Measurements from ENCODE around the gene SRI. TPM values are rescaled to one million over a fixed set of nuclear protein-coding genes. Genes with fewer than 3 reads are reported as not detected.

SRI gene
- total RNA-seq, 1 donor from 2014 or later: 158 TPM

DNA sequence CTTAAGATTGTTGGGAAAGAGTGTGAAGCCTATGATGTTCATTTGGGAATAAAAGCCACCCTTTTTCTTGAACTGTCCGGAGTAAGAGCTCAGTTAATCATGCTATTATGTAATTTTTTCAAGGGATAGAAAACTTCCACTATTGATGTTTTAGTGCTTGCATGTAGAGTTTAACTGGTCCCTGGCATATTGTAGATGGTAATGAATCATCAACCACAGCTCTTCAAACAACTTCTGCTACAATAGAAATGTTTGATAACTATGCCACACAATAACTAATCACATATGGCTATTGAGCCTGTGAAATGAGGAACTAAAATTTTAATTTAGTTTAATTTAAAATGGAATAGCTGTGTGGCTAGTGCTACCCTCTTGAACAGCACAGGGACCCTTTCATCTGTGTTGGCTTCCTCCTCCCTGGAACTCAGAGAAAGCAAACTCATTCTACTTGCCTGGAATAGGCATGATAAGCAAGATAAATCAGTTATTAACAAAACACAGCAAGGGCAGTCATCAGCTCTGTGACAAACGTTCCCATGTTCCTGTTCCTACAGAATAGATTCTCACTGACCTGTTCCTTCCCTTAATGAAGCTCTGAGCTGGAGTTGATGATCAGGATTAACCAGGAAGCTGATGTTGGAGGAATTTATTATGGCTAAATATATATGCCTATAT is 4.9 kb upstream of the SRI start:
- no peak for DNase-seq (ENCODE audit: low spot score)

GRCh38 chr7:88223265-88223664 is 3.4 kb upstream of the SRI start:
- no peak for DNase-seq (ENCODE audit: low spot score)

DNA sequence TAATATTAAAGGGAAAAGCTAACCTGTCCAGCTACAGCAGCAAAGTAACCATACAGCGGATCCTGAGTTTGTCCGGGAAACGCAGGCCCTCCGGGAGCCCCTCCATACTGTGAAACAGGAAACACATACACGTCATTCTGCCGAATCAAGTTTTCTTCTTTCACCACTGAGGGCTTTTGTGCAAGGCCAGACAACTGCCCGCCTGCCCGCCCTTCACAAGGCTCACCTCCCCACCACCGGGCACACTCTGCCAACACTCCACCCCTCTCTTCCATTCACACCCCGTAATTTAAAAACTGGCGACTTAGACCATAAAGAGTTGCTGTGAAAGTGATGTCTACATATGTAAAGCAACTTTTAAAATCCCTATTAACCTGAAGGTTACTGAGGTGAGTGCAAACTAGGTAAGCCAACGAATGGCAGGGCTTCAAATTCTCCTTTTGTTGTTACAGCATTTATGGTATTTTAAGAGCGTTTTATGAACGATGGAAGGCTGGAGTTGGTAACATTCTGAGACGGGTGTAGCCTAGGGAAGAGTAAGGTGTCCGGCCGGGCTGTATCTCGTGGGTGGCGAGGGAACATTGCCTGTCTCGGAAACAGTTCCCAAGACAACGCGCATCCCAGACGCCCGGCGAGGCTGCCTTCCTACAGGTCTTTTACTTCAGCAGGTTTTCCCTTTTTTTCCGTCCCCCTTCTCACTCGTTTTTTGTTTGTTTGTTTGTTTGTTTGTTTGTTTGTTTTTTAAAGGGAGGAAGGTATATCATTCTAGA is 817 bp downstream of the SRI start:
- peak; percentile 50 for DNase-seq (ENCODE audit: low spot score)

DNA sequence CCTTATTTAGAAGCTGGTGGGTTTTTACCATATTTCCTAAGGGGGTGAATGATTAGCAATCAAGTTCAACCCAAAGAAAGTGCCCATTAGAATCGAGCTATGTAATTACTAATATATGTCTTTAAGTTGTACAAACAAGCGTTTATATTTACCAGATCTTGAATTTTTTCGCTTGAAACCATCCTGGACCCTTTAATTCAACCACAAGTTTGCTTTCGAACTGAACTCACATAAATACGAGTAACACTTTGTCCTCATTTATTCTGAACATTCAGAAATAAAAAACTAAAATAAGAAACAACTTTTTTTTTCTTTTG is 1.5 kb downstream of the SRI start:
- no peak for DNase-seq (ENCODE audit: low spot score)

DNA sequence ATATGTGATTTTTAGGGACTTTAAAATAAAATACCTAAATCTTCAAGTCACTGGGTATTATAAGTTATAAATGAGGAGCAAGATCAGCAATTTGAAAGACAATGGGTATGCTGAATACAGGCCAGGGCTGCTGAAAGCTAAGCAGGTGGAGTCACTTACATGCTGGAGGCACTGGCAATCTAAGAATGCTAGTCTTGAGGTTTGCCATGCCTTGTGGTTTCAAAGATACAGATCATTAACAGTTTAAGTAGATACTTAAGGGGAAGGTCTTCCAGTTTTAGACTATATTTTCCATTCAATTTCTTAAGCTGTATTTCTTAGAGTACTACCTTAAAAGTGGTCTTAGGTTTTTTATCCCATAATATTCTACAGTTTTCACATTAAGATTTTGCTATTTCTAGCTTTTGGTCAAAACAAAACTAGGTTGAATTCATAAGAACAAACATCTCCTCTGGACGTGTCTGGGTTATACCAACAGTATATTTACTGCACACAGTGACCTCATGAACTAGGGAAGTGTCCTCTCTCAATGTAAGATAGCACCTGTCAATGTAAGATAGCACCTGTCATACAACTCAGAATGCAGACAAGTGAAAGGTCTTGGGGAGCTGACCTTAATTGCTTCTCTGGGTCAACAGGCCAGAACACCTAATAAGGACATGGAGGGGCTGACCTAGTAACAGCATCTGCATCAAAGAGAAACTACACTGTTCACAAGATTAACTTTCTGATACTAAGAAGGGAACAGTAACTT is 2.0 kb downstream of the SRI start:
- DNase-seq (ENCODE audit: low spot score): no peak

- no peak for DNase-seq (ENCODE audit: low spot score)
These were observed 3.6 kb downstream of the SRI start for GRCh38 chr7:88216276-88216675.

DNA sequence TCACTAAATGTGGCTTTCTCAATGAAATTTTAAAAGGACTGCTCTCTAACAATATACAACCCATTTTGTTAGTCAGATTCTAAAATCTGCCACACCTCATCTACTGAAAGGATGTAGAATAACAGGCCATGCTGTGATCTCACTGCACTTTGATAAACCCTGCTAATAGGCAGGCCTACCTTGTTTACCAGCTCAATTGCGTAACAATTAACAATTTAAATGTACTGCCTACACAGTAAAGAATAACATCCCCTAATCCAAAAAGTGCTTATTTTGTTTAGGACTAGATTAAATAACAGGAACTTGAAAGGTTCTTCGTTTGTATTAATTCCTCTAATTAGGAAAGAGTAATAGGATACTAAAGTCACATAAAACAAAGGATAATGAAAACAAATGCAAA is 4.5 kb downstream of the SRI start:
- no peak for DNase-seq (ENCODE audit: low spot score)

- DNase-seq (ENCODE audit: low spot score): no peak
These were observed 5.4 kb downstream of the SRI start for GRCh38 chr7:88214456-88214855.

GRCh38 chr7:88212918-88213317 is 6.9 kb downstream of the SRI start:
- no peak for DNase-seq (ENCODE audit: low spot score)

GRCh38 chr7:88208521-88208920 is 11.3 kb downstream of the SRI start:
- no peak for DNase-seq (ENCODE audit: low spot score)

GRCh38 chr7:88206254-88206653 is 13.6 kb downstream of the SRI start:
- no peak for DNase-seq (ENCODE audit: low spot score)

DNA sequence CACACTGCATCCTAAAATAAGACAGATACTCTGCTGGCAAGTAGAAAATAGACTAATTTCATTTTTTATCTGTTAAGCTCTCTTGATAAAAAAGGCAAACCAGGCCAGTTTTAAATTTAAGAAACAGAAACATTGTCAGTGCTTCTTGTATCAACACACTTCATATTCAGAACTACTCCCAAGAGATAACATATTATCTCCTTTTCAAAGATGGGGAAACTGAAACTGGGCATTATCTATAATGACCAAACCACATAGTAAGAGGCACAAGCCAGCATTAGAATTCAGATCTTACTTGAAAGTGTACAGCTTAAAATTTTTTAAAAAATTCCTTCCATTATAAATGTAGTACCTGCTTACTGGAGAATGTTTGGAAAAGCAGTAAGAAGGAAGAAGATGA is 14.7 kb downstream of the SRI start:
- DNase-seq (ENCODE audit: low spot score): no peak

- no peak for DNase-seq (ENCODE audit: low spot score)
These were observed 15.2 kb downstream of the SRI start for GRCh38 chr7:88204525-88205110.

DNA sequence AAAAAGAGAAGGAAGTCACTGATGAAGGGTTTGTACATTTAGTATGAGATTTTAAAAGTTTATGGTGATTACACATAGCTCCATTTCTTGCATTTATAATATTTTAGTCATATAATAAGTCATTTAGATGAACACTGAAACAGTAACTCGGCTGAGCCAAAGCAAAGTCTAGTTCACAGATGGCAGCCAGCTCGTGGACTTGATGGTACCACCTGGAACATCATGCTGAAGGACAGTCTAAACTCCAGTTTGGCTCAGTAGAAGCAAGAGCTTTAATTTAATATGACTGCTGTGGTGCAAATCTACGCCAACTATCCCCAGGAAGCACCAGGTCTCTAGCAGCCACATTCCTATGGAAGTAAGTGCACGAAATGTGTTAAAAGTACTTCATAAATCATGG is 16.4 kb downstream of the SRI start:
- DNase-seq (ENCODE audit: low spot score): no peak

- no peak for DNase-seq (ENCODE audit: low spot score)
These were observed 17.0 kb downstream of the SRI start for GRCh38 chr7:88202799-88203198.

DNA sequence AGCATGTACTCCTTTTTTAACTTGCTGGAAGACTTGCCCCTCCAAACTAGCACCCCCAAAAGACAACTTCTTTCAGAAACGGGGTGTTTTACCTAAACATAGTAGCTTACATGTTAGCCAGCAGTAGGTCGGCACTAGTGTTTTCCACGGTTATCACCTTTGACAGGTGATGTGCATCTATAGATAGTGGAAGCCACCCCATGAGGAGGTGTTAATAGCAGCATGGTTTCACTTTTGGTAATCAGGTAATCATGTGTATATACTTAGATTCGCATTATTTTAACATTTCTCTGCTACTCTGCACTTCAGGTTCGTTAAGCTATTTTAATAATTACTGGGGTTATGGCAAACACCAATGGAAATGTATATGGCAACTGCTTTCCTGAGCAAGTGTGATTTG is 17.6 kb downstream of the SRI start:
- no peak for DNase-seq (ENCODE audit: low spot score)

DNA sequence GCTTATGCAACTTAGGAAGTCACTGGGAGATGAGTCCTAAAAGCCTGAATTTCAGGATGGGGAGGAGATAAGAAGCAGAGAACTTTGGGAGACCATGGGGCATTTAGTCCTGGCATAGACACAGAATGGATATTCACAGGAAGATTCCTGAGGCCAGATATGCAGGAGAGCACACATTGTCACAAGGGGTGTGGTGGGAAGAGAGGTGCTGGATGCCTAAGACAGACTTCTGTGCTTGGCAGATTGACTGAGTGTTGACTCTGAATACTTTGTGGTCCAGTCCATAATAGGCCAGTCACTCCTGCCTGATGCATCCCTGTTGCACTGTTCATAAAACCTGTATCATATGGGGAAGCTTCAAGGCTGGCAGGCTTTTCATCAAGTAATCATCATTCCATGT is 18.5 kb downstream of the SRI start:
- no peak for DNase-seq (ENCODE audit: low spot score)

DNA sequence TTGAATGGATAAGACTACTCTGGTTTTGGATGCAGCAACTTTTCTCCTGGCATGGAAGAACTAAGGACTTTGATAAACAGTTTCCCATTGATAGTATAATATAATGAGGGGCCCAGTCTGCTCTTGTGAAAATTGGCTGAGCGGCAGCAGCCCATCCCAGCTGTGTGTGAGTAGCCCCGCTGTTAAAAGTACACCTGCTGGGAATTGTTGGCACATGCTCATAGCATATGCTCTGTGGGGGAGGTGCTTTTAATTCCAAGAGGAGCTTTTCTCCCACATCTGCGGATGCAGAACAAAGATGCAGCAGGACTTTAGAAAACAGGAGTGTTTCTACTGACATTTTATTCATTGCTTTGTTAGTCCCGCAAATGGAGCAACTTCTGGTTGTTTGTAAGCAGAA is 19.0 kb downstream of the SRI start:
- no peak for DNase-seq (ENCODE audit: low spot score)

DNA sequence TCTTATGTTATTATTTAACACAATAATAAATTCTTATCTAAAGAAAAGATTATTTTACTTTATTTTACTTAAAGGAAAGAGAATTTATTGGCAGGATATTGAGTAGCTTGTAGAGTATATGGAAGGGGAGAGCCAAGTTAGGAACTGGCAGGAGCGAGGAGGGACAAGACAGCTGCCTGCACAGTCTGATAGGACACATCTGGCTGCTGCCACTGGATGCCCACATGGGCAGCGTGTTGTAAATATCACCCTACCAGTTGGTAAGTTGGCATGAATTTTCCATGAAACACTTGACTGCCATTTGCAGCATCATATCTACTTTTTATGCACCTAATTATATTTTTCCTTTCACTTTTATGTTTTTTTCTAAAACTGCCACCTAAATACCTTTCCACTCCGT is 19.6 kb downstream of the SRI start:
- no peak for DNase-seq (ENCODE audit: low spot score)

- no peak for DNase-seq (ENCODE audit: low spot score)
These were observed 27.9 kb downstream of the SRI start for GRCh38 chr7:88191911-88192310.

DNA sequence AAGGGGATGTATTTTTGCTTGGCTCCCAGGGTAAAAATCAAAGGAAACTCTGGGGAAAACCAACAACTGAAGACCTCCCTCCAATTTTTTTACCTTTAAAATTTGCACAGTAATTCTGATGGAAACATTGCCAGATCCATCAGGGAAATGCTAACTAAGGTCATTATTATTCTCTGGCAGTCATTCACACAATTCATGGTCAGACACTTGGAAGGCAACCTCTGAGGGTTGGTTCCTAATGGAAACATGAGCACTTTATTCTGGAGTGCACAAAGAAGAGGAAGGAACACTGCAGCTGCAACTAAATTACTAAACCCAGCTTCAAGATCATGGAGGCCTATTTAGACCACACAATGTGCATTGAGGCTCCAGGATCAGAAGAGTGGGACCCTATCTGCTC is 34.2 kb downstream of the SRI start:
- no peak for DNase-seq (ENCODE audit: low spot score)

DNA sequence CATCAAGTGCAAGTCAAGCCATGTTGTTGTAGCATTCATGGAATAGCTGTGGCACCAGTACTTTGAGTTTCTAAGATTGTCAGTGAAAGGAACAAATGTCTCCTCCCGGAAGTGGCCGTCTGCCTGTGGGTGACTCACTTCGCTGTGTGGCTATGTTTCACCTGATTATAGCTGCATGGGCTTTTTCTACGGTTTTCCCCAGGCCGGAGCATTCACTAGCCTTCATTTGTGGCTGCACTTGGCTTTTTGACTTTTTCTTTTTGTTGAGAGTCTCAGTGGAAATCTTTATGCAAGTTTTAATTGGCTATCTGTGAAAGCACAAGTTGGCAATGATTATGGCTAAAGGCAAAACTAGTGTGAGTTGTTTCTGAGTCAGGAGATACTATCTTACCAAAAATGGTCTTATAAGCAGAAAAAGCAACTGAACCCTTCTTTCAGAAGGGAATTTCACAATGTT is 35.0 kb downstream of the SRI start:
- no peak for DNase-seq (ENCODE audit: low spot score)

GRCh38 chr7:88183051-88183450 is 36.8 kb downstream of the SRI start:
- no peak for DNase-seq (ENCODE audit: low spot score)

All from ureter (tissue), 1 donor.